ENCODE results near the gene TMBIM6. TPM values are rescaled to one million over a fixed set of nuclear protein-coding genes. Genes with fewer than 3 reads are reported as not detected.

The TMBIM6 gene
- total RNA-seq, 1 experiment from 2014 or later, result 413 TPM

Other genes starting within 250 kb of the TMBIM6 start
- 0.11 TPM in 1 of 2 replicates, not detected in the other for gene KCNH3, start 202.5 kb upstream of the TMBIM6 start, total RNA-seq (2014; rRNA removed)
- 62.6 and 67.3 TPM in 2 replicates for gene MCRS1, start 173.4 kb upstream of the TMBIM6 start, total RNA-seq (2014; rRNA removed)
- 0.19 and 0.40 TPM in 2 replicates for gene FAM186B, start 135.9 kb upstream of the TMBIM6 start, total RNA-seq (2014; rRNA removed)
- 8.7 and 11.3 TPM in 2 replicates for gene PRPF40B, start 118.0 kb upstream of the TMBIM6 start, total RNA-seq (2014; rRNA removed)
- 35.5 and 36.5 TPM in 2 replicates for gene FMNL3, start 34.2 kb upstream of the TMBIM6 start, total RNA-seq (2014; rRNA removed)
- 27.8 and 29.8 TPM in 2 replicates for gene NCKAP5L, start 86.9 kb downstream of the TMBIM6 start, total RNA-seq (2014; rRNA removed)
- gene BCDIN3D, start 101.5 kb downstream of the TMBIM6 start, total RNA-seq (2014; rRNA removed), result 2.5 and 2.9 TPM in 2 replicates
- 4.1 and 4.2 TPM in 2 replicates for gene FAIM2, start 162.3 kb downstream of the TMBIM6 start, total RNA-seq (2014; rRNA removed)
- gene AQP2, start 209.2 kb downstream of the TMBIM6 start, total RNA-seq (2014; rRNA removed), result not detected in 2 replicates
- gene AQP5, start 220.3 kb downstream of the TMBIM6 start, total RNA-seq (2014; rRNA removed), result 0.11 TPM in 1 of 2 replicates, not detected in the other
- not detected in 2 replicates for gene AQP6, start 231.4 kb downstream of the TMBIM6 start, total RNA-seq (2014; rRNA removed)

All from LHCN-M2 (cell line).